HG03175 (cell line): Measurements from ENCODE around the gene MGLL.

Experiments
- ATAC-seq: cut with Tn5 transposase; IDR thresholded peaks from one replicate; pipeline ENCODE4 v1.9.1; 2021; ENCODE audit warnings: mild to moderate bottlenecking, moderate library complexity; ENCODE audit not compliant: unreplicated experiment

The MGLL gene

GRCh38 chr3:127743351-127744252 lies 78.7 kb downstream of the MGLL start:
- ATAC-seq: no peak

GRCh38 chr3:127742580-127742979 lies 79.7 kb downstream of the MGLL start:
- no peak for ATAC-seq

- no peak for ATAC-seq
These were observed 80.6 kb downstream of the MGLL start for GRCh38 chr3:127741690-127742089.

- no peak for ATAC-seq
These were observed 81.1 kb downstream of the MGLL start for GRCh38 chr3:127741246-127741645.

GRCh38 chr3:127740136-127740915 lies 82.0 kb downstream of the MGLL start:
- no peak for ATAC-seq

GRCh38 chr3:127739347-127740135 lies 82.8 kb downstream of the MGLL start:
- no peak for ATAC-seq

- ATAC-seq: no peak
These were observed 84.0 kb downstream of the MGLL start for GRCh38 chr3:127738192-127738840.

GRCh38 chr3:127736801-127737539 lies 85.3 kb downstream of the MGLL start:
- no peak for ATAC-seq

- ATAC-seq: peak; percentile 76
These were observed 86.3 kb downstream of the MGLL start for GRCh38 chr3:127735767-127736693.

- ATAC-seq: no peak
These were observed 87.4 kb downstream of the MGLL start for GRCh38 chr3:127734754-127735473.

GRCh38 chr3:127734181-127734720 lies 88.1 kb downstream of the MGLL start:
- ATAC-seq: no peak

- ATAC-seq: no peak
These were observed 88.5 kb downstream of the MGLL start for GRCh38 chr3:127733781-127734180.

- no peak for ATAC-seq
These were observed 89.4 kb downstream of the MGLL start for GRCh38 chr3:127732879-127733350.

GRCh38 chr3:127732303-127732702 lies 90.0 kb downstream of the MGLL start:
- no peak for ATAC-seq

- ATAC-seq: no peak
These were observed 90.6 kb downstream of the MGLL start for GRCh38 chr3:127731546-127732289.

GRCh38 chr3:127730666-127731295 lies 91.5 kb downstream of the MGLL start:
- ATAC-seq: no peak

- no peak for ATAC-seq
These were observed 92.1 kb downstream of the MGLL start for GRCh38 chr3:127730171-127730570.
